ENCODE measurements around the gene NCF4.

The NCF4 gene

DNA sequence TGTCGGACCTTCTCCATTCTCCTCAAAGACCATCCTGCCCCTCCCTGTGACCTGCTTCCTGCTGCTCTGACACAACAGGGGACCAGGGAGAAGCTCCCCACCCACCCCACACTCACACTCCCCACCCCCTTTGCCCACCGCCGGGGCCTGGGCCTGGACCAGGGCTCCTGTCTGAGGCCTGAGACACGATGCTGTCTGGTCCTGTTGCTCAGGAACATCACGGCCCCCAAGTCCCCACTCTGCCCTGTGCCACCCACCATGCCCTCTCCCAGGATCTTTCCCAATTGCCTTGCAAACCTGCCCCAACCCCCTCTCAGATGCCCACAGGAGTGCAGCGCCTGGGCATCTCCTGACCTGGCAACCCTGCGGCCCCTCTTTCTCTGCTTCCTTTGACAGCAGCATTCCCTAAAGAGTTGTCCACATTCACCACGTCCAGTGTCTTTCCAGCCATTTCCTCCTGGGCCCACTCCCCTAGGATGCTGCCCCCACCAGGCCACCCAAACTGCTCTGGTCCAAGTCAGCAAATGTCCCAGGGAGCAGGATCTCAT lies 63.4 kb downstream of the NCF4 start:
- DNase-seq, result no peak

GRCh38 chr22:36925388-36926290 lies 64.8 kb downstream of the NCF4 start:
- no peak for DNase-seq

GRCh38 chr22:36926309-36926708 lies 65.5 kb downstream of the NCF4 start:
- no peak for DNase-seq

- DNase-seq, result no peak
These were observed 66.1 kb downstream of the NCF4 start for GRCh38 chr22:36926721-36927435.

Measured in NCI-H1092 treated with DMSO at 0.1 percent for 48 hours (cell line).